IMR-90 (cell line): ENCODE measurements around the gene TP73. TPM values are rescaled to one million over a fixed set of nuclear protein-coding genes. Genes with fewer than 3 reads are reported as not detected.

Experiments used
- ATAC-seq: fragments of 200-7000 bp; cut with Tn5 transposase; 2 replicates; pipeline ENCODE4 v1.9.1; 2020; ENCODE audit warnings: low read depth, mild to moderate bottlenecking, moderate library complexity
- BruUV-seq: library from RNA; stranded (reverse); fragments of 400-500 nt; replicated peaks from 2 replicates; lab custom pipeline; 2021; lab: Mats Ljungman, UMichigan
- CTCF ChIA-PET: fragments of 300-600 bp; formaldehyde crosslinking; extraction: SDS; loops from one replicate; lab custom pipeline; 2021; ENCODE audit warnings: antibody characterized with exemption; lab: Yijun Ruan, JAX
- POLR2A ChIA-PET: fragments of 300-600 bp; sonication (Branson Sonifier 250); formaldehyde crosslinking; loops from one replicate; lab custom pipeline; 2022; ENCODE audit warnings: antibody characterized with exemption; ENCODE audit not compliant: unreplicated experiment; lab: Charles Lee
- DNase-seq: peaks from one replicate; pipeline ENCODE4 v3.0.0; 2013
- H2AFZ ChIP-seq: replicated peaks from 2 replicates; pipeline ENCODE3; 2013; ENCODE audit warnings: low read length, mild to moderate bottlenecking; ENCODE audit not compliant: poor library complexity
- H2AK5ac ChIP-seq: 2 replicates; pipeline ENCODE4 v1.6.1; 2013; ENCODE audit warnings: low read depth, low read length, inconsistent platforms
- H2AK9ac ChIP-seq: replicated peaks from 2 replicates; pipeline ENCODE3; 2013; ENCODE audit warnings: mild to moderate bottlenecking, low read depth, low read length, moderate library complexity; ENCODE audit not compliant: poor library complexity
- H2BK120ac ChIP-seq: 2 replicates; pipeline ENCODE4 v1.6.1; 2013; ENCODE audit warnings: low read depth, low read length, inconsistent platforms
- H2BK15ac ChIP-seq: 3 replicates; pipeline ENCODE4 v1.6.1; 2013; ENCODE audit warnings: low read depth, low read length, inconsistent platforms
- H2BK20ac ChIP-seq: 2 replicates; pipeline ENCODE4 v1.6.1; 2013; ENCODE audit warnings: low read depth, mild to moderate bottlenecking, inconsistent platforms, low read length, moderate library complexity
- H2BK5ac ChIP-seq: 2 replicates; pipeline ENCODE4 v1.6.1; 2013; ENCODE audit warnings: mild to moderate bottlenecking, low read depth, low read length, inconsistent platforms; ENCODE audit not compliant: poor library complexity, severe bottlenecking
- H3K14ac ChIP-seq: replicated peaks from 2 replicates; pipeline ENCODE4 v1.6.1; 2013; ENCODE audit warnings: low read depth, low read length, inconsistent platforms
- H3K18ac ChIP-seq: 2 replicates; pipeline ENCODE4 v1.6.1; 2013; ENCODE audit warnings: low read depth, low read length, control low read depth
- H3K23ac ChIP-seq: 2 replicates; pipeline ENCODE4 v1.6.1; 2013; ENCODE audit warnings: low read depth, low read length, inconsistent platforms
- H3K27ac ChIP-seq: 2 replicates; pipeline ENCODE4 v1.5.1; 2013; ENCODE audit warnings: mild to moderate bottlenecking, control low read depth, low read length; ENCODE audit not compliant: insufficient read depth
- H3K27me3 ChIP-seq: 2 replicates; pipeline ENCODE4 v1.6.1; 2013; ENCODE audit warnings: low read length; ENCODE audit not compliant: control insufficient read depth, insufficient read depth
- H3K36me3 ChIP-seq: 2 replicates; pipeline ENCODE4 v1.6.1; 2013; ENCODE audit warnings: low read length, mixed read lengths; ENCODE audit not compliant: control insufficient read depth, insufficient read depth
- H3K4ac ChIP-seq: 2 replicates; pipeline ENCODE4 v1.6.1; 2013; ENCODE audit warnings: low read depth, low read length, inconsistent platforms
- H3K4me1 ChIP-seq: 2 replicates; pipeline ENCODE4 v1.6.1; 2013; ENCODE audit warnings: low read length, mixed read lengths; ENCODE audit not compliant: control insufficient read depth, insufficient read depth
- H3K4me2 ChIP-seq: 2 replicates; pipeline ENCODE4 v1.6.1; 2013; ENCODE audit warnings: low read depth, mild to moderate bottlenecking, control low read depth, low read length, moderate library complexity
- H3K4me3 ChIP-seq: 2 replicates; pipeline ENCODE4 v1.5.1; 2013; ENCODE audit warnings: low read depth, mild to moderate bottlenecking, control low read depth, low read length, moderate library complexity; ENCODE audit not compliant: insufficient read depth
- H3K56ac ChIP-seq: 2 replicates; pipeline ENCODE4 v1.6.1; 2013; ENCODE audit warnings: low read length, inconsistent platforms; ENCODE audit not compliant: insufficient read depth; ENCODE audit errors: extremely low read depth
- H3K79me1 ChIP-seq, 2 experiments: 2 replicates each; pipeline ENCODE4 v1.6.1; 2013; ENCODE audit warnings: low read length in 2 of 2, inconsistent platforms in 1 of 2, low read depth in 1 of 2
- H3K9ac ChIP-seq: 2 replicates; pipeline ENCODE4 v1.6.1; 2013; ENCODE audit warnings: low read depth, low read length, control low read depth
- H3K9me1 ChIP-seq: 2 replicates; pipeline ENCODE4 v1.6.1; 2013; ENCODE audit warnings: low read length, inconsistent platforms; ENCODE audit not compliant: insufficient read depth
- H3K9me3 ChIP-seq: 2 replicates; pipeline ENCODE4 v1.6.1; 2013; ENCODE audit warnings: low read length; ENCODE audit not compliant: control insufficient read depth, insufficient read depth
- H4K20me1 ChIP-seq: 2 replicates; pipeline ENCODE4 v1.6.1; 2013; ENCODE audit warnings: low read length, inconsistent platforms; ENCODE audit not compliant: insufficient read depth
- H4K5ac ChIP-seq: 2 replicates; pipeline ENCODE4 v1.6.1; 2013; ENCODE audit warnings: mild to moderate bottlenecking, low read depth, low read length, control low read depth
- H4K8ac ChIP-seq, 2 experiments: 2 replicates each; pipeline ENCODE4 v1.6.1; 2013; ENCODE audit warnings: low read depth in 2 of 2, low read length in 2 of 2, control low read depth in 1 of 2, inconsistent platforms in 1 of 2
- H4K91ac ChIP-seq: 2 replicates; pipeline ENCODE4 v1.6.1; 2013; ENCODE audit warnings: low read depth, low read length, inconsistent platforms; ENCODE audit not compliant: insufficient read depth
- BHLHE40 ChIP-seq: fragments of 150-350 bp; IDR thresholded peaks from 2 replicates; pipeline ENCODE4 v1.6.1; 2016; ENCODE audit warnings: mild to moderate bottlenecking, low read depth, low read length
- CEBPB ChIP-seq: IDR thresholded peaks from 2 replicates; pipeline ENCODE4 v1.6.1; 2012; ENCODE audit warnings: low read depth, low read length, improper control_type of control experiment
- CHD1 ChIP-seq: IDR thresholded peaks from 2 replicates; pipeline ENCODE4 v1.6.1; 2012; ENCODE audit warnings: low read depth, low read length, improper control_type of control experiment
- FOS ChIP-seq: fragments of 150-350 bp; IDR thresholded peaks from 2 replicates; pipeline ENCODE4 v1.6.1; 2016; ENCODE audit warnings: low read depth, low read length
- MAFK ChIP-seq: IDR thresholded peaks from 2 replicates; pipeline ENCODE4 v1.6.1; 2012; ENCODE audit warnings: low read depth, low read length, improper control_type of control experiment
- MAZ ChIP-seq: IDR thresholded peaks from 2 replicates; pipeline ENCODE4 v1.6.1; 2012; ENCODE audit warnings: low read depth, mild to moderate bottlenecking, low read length, improper control_type of control experiment, moderate library complexity, borderline replicate concordance
- MXI1 ChIP-seq: IDR thresholded peaks from 2 replicates; pipeline ENCODE4 v1.6.1; 2012; ENCODE audit warnings: low read depth, mild to moderate bottlenecking, low read length, moderate library complexity, borderline replicate concordance
- NFE2L2 ChIP-seq: fragments of 150-350 bp; IDR thresholded peaks from 2 replicates; pipeline ENCODE4 v1.6.1; 2016; ENCODE audit warnings: low read depth, mild to moderate bottlenecking, low read length
- POLR2A ChIP-seq: IDR thresholded peaks from 2 replicates; pipeline ENCODE4 v1.6.1; 2012; ENCODE audit warnings: mild to moderate bottlenecking, low read depth, low read length
- RAD21 ChIP-seq: IDR thresholded peaks from 2 replicates; pipeline ENCODE4 v1.6.1; 2012; ENCODE audit warnings: low read length, improper control_type of control experiment
- RCOR1 ChIP-seq: IDR thresholded peaks from 2 replicates; pipeline ENCODE4 v1.6.1; 2012; ENCODE audit warnings: mild to moderate bottlenecking, low read length, improper control_type of control experiment; ENCODE audit not compliant: insufficient replicate concordance
- RFX5 ChIP-seq: IDR thresholded peaks from 2 replicates; pipeline ENCODE4 v1.8.0; 2012; ENCODE audit warnings: low read depth, mild to moderate bottlenecking, low read length, moderate library complexity
- SMC3 ChIP-seq: fragments of 150-350 bp; IDR thresholded peaks from 2 replicates; pipeline ENCODE4 v1.6.1; 2016; ENCODE audit warnings: low read depth, mild to moderate bottlenecking, antibody characterized with exemption, low read length, moderate library complexity
- WGBS, 2 experiments: methylation state at CpG; one replicate each; pipeline versions ENCODE4 v1.1.5 to v1.1.7; 2013; ENCODE audit warnings: missing lambda C conversion rate in 2 of 2; ENCODE audit not compliant: insufficient read length in 1 of 2; ENCODE audit errors: extremely low coverage in 2 of 2; 5-methylcytosine and 5-hydroxymethylcytosine counted together
- dilution Hi-C: fragments of 300-500 bp; cut with HindIII; formaldehyde crosslinking; loops from one replicate; pipeline ENCODE4 v1.14.3; 2018; ENCODE audit warnings: low sequenced_read_pairs; ENCODE audit not compliant: unreplicated experiment
- in situ Hi-C: fragments of 300-500 bp; cut with MboI; formaldehyde crosslinking; loops from 3 replicates; pipeline ENCODE4 v1.14.3; 2019; ENCODE audit warnings: low sequenced_read_pairs, inconsistent platforms, mixed read lengths
- intact Hi-C: fragments of 100-400 bp; cut with micrococcal nuclease; formaldehyde crosslinking; loops from 2 replicates; pipeline ENCODE4 v1.10.0; 2022
- polyA plus RNA-seq, 3 experiments: library from polyadenylated mRNA; depleted of rRNA; stranded (reverse); fragments of >200 nt; gene quantifications; 2 replicates each; pipeline ENCODE4 v1.2.3, GENCODE V29; 2012; ENCODE audit warnings: low replicate concordance in 1 of 3
- total RNA-seq: library from RNA; depleted of rRNA; stranded (reverse); fragments of >200 nt; gene quantifications from 2 replicates; pipeline ENCODE4 v1.2.3, GENCODE V29; 2012
- TF ChIP-seq, protein P1 (sequence below): fragments of 150-350 bp; IDR thresholded peaks from 2 replicates; pipeline ENCODE4 v1.6.1; 2016; ENCODE audit warnings: low read depth, mild to moderate bottlenecking, low read length, moderate library complexity, borderline replicate concordance
- TF ChIP-seq, protein P2 (sequence below): fragments of 150-350 bp; IDR thresholded peaks from 2 replicates; pipeline ENCODE4 v1.6.1; 2017; ENCODE audit warnings: mild to moderate bottlenecking, antibody characterized with exemption, low read length, low read depth
- TF ChIP-seq, protein P3 (sequence below): conservative IDR thresholded peaks from 2 replicates; pipeline ENCODE4 v1.5.1; 2012; ENCODE audit warnings: mild to moderate bottlenecking, low read depth, low read length, improper control_type of control experiment

The TP73 gene
- total and polyA plus RNA-seq, 2 of the 4 experiments (the other 2 are of a cell fraction) = not detected

DNA sequence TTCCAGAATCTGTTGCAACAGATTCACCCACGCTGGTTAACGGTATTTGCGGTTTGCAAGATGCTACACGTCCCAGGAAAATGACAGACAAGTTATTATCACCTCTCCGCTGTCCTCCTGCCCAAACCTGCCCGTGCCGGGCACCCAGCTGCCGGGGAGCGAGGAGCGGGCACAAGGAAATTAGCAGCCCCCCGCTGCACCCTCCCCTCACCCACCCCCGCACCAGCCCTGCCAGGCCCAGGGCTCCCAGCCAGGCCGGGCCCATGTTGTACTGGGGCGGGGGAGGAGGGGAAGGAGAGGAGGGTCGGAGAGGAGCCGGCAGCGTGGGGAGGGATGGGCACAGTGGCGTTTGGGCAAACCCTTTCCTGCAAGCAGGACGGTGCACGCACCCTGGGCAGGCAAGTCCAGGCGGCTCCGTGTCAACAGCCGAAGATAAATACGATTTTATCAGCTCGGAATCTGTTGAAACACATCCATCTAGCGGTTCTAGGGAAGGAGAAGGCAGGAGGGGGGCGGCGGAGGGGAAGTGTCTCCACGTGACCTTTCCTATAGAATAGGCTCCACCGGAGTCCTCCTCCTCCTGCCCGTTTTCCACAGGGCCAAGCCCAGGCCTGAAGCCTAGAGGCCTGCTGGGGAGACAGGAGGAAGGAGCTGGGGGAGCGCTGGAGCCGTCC, 64.9 kb downstream of the TP73 start:
- WGBS, 2 experiments = 37% methylated on average over 5 of the region's 33 CpGs; no CpG with 5 or more reads in 1 of the 2 experiments
- no peak overlapping the region for H2AK9ac ChIP-seq
- CTCF ChIA-PET = no interaction called here
- DNase-seq = no peak
- no peaks in the 10 kb centered on the region for H3K79me1 ChIP-seq
- H4K8ac ChIP-seq = no peak overlapping the region
- POLR2A ChIA-PET = no interaction called here
- no peak overlapping the region for H3K18ac ChIP-seq
- no peak overlapping the region for H2BK20ac ChIP-seq
- H3K23ac ChIP-seq = no peak overlapping the region
- H2AK5ac ChIP-seq = no peak overlapping the region
- in situ Hi-C loops = no loop called here
- ATAC-seq = no peak
- intact Hi-C loops = no loop called here
- no peak overlapping the region for H3K4me2 ChIP-seq
- no peaks in the 10 kb centered on the region for H3K9me1 ChIP-seq
- peaks cover 44% of the 10 kb centered on the region for H3K27me3 ChIP-seq
- H3K56ac ChIP-seq = no peak overlapping the region
- H3K9me3 ChIP-seq = no peaks in the 10 kb centered on the region
- H2BK5ac ChIP-seq = no peak overlapping the region
- no peak overlapping the region for H2AFZ ChIP-seq
- no peak overlapping the region for H4K91ac ChIP-seq
- no peaks in the 10 kb centered on the region for H4K20me1 ChIP-seq
- no peak overlapping the region for H2BK120ac ChIP-seq
- H3K36me3 ChIP-seq = no peaks in the 10 kb centered on the region
- no peak overlapping the region for H4K5ac ChIP-seq
- no peak overlapping the region for H3K14ac ChIP-seq
- no peak overlapping the region for H2BK15ac ChIP-seq
- H3K4ac ChIP-seq = no peak overlapping the region
- no peaks in the 10 kb centered on the region for H3K4me1 ChIP-seq
- H3K9ac ChIP-seq = no peak overlapping the region
- BruUV-seq = no TSS peak
- no peak overlapping the region for H3K4me3 ChIP-seq
- dilution Hi-C loops = no loop called here
- TF ChIP-seq NFE2L2 (no peak), MXI1 (no peak), POLR2A (no peak), FOS (no peak), RAD21 (no peak), MAFK (no peak), BHLHE40 (no peak), MAZ (no peak), CEBPB (no peak), RCOR1 (no peak), SMC3 (no peak), CHD1 (no peak), RFX5 (no peak)
- TF ChIP-seq, protein P1, sequence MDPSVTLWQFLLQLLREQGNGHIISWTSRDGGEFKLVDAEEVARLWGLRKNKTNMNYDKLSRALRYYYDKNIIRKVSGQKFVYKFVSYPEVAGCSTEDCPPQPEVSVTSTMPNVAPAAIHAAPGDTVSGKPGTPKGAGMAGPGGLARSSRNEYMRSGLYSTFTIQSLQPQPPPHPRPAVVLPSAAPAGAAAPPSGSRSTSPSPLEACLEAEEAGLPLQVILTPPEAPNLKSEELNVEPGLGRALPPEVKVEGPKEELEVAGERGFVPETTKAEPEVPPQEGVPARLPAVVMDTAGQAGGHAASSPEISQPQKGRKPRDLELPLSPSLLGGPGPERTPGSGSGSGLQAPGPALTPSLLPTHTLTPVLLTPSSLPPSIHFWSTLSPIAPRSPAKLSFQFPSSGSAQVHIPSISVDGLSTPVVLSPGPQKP = no peak
- TF ChIP-seq, protein P2, sequence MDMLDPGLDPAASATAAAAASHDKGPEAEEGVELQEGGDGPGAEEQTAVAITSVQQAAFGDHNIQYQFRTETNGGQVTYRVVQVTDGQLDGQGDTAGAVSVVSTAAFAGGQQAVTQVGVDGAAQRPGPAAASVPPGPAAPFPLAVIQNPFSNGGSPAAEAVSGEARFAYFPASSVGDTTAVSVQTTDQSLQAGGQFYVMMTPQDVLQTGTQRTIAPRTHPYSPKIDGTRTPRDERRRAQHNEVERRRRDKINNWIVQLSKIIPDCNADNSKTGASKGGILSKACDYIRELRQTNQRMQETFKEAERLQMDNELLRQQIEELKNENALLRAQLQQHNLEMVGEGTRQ = no peak
- TF ChIP-seq, protein P3, sequence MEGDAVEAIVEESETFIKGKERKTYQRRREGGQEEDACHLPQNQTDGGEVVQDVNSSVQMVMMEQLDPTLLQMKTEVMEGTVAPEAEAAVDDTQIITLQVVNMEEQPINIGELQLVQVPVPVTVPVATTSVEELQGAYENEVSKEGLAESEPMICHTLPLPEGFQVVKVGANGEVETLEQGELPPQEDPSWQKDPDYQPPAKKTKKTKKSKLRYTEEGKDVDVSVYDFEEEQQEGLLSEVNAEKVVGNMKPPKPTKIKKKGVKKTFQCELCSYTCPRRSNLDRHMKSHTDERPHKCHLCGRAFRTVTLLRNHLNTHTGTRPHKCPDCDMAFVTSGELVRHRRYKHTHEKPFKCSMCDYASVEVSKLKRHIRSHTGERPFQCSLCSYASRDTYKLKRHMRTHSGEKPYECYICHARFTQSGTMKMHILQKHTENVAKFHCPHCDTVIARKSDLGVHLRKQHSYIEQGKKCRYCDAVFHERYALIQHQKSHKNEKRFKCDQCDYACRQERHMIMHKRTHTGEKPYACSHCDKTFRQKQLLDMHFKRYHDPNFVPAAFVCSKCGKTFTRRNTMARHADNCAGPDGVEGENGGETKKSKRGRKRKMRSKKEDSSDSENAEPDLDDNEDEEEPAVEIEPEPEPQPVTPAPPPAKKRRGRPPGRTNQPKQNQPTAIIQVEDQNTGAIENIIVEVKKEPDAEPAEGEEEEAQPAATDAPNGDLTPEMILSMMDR = no peak
- no peak overlapping the region for H3K27ac ChIP-seq
